Activated B cell treated with CpG ODN at 0.5 μM for 24 hours (primary cell): ENCODE measurements around the gene SCLT1. TPM values are rescaled to one million over a fixed set of nuclear protein-coding genes. Genes with fewer than 3 reads are reported as not detected.

Source experiments
- ATAC-seq: fragments of 200-7000 bp; cut with Tn5 transposase; one replicate; pipeline ENCODE4 v1.10.0; 2021; ENCODE audit warnings: low read depth, mild to moderate bottlenecking, moderate library complexity
- CTCF ChIA-PET: fragments of 350-600 bp; sonication (Branson Sonifier 250); formaldehyde crosslinking; loops from one replicate; lab custom pipeline; 2021; ENCODE audit warnings: antibody characterized with exemption; lab: Charles Lee
- POLR2A ChIA-PET: fragments of 350-600 bp; sonication (Branson Sonifier 250); formaldehyde crosslinking; loops from one replicate; lab custom pipeline; 2021; ENCODE audit warnings: antibody characterized with exemption; lab: Charles Lee
- DNase-seq: peaks from one replicate; pipeline ENCODE4 v3.0.0; 2022
- H3K27ac Mint-ChIP-seq: one replicate; pipeline ENCODE4 v1.8.0; 2020; ENCODE audit warnings: mixed read lengths
- H3K27me3 Mint-ChIP-seq: one replicate; pipeline ENCODE4 v1.8.0; 2021; ENCODE audit warnings: mixed read lengths
- H3K36me3 Mint-ChIP-seq: one replicate; pipeline ENCODE4 v1.8.0; 2021; ENCODE audit warnings: low read depth, mixed read lengths
- H3K4me1 Mint-ChIP-seq: one replicate; pipeline ENCODE4 v1.8.0; 2021; ENCODE audit warnings: mixed read lengths
- H3K4me3 Mint-ChIP-seq: one replicate; pipeline ENCODE4 v1.8.0; 2020; ENCODE audit warnings: mild to moderate bottlenecking, mixed read lengths
- H3K9me3 Mint-ChIP-seq: one replicate; pipeline ENCODE4 v1.8.0; 2020; ENCODE audit warnings: mixed read lengths
- CTCF ChIP-seq: fragments of 200-600 bp; IDR thresholded peaks from one replicate; pipeline ENCODE4 v1.8.0; 2022; ENCODE audit warnings: antibody characterized with exemption, mild to moderate bottlenecking
- intact Hi-C: fragments of 100-400 bp; cut with micrococcal nuclease; formaldehyde crosslinking; loops from one replicate; pipeline ENCODE4 v1.15.1; 2024
- total RNA-seq: library from RNA; stranded (reverse); gene quantifications from 2 replicates; pipeline ENCODE4 v1.2.3, GENCODE V29; 2022

The SCLT1 gene
- total RNA-seq, result 24.5 and 25.0 TPM in 2 replicates

DNA sequence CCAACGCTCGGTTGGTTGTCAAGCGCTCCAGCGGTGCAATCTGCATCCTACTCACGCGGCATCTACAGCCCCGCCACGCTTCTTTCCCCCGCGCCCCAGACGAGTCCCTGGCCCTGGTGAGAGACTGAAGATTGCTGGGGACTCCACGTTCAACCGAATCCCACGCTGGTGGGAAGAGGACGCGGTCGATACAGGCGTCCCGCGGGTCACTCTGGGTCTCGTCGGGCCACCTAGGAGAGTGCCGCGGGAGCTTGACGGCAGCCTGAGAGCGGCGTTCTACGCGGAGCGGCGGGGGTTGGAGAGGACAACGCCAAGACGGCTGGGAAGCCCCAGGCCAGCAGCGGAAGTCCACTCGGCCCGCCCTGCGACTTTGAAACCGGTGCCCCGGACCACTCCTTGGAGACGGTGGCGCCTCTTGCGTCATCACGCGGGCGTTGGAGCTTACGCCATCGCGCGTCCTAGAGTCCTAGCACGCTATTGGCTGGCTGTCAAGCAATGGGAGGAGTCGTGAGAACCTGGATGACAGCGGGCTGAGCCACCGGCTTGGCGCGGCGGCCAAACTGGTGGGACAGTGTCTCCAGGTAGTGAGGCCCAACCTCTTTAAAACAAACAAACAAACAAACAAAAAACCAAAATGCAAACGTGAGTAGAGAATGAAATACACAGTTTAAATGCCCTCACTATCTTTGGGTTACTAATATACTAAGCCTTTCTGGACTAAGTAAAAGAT is at the start of gene SCLT1:
Gene SCLT1 (minus strand): TSS at position 349 of the 730 bp plus-strand sequence. CDS start 436 bp downstream, outside the sequence.
- ChIA-PET CTCF (interaction anchor here (1.2 kb wide), 1 partner anchor 284 kb away, joined by 3 read pairs; no protein-coding TSS in a partner anchor), POLR2A (interaction anchor here (0.6 to 2.1 kb wide), 9 partner anchors 11 to 1128 kb away, joined by 3 to 15 read pairs (median 6); partner anchors contain the start of genes ABHD18, JADE1, LARP1B and MFSD8)
- Mint-ChIP-seq H3K27ac (no peak within 1 kb of the TSS), H3K27me3 (no peaks in the 10 kb centered on the region), H3K9me3 (no peaks in the 10 kb centered on the region), H3K4me3 (no peak within 1 kb of the TSS), H3K36me3 (peaks cover 4% of the 10 kb centered on the region), H3K4me1 (peaks cover 45% of the 10 kb centered on the region)
- intact Hi-C loops, result loop anchor here (1.0 to 2.0 kb wide), 6 partner anchors 177 to 1213 kb away; partner anchors contain the start of genes ABHD18, LARP1B, MFSD8 and PLK4
- DNase-seq, result peak; percentile 94
- TF ChIP-seq CTCF, result no peak
- peak; percentile 92 for ATAC-seq

GRCh38 chr4:129140521-129140920 is 47.2 kb upstream of the SCLT1 start:
- H3K9me3 Mint-ChIP-seq, result no peaks in the 10 kb centered on the region
- intact Hi-C loops, result no loop called here
- H3K27ac Mint-ChIP-seq, result no peak overlapping the region
- ChIA-PET CTCF (no interaction called here), POLR2A (no interaction called here)
- peaks cover 3% of the 10 kb centered on the region for H3K27me3 Mint-ChIP-seq
- no peaks in the 10 kb centered on the region for H3K4me1 Mint-ChIP-seq
- ATAC-seq (no peak), DNase-seq (no peak)
- no peaks in the 10 kb centered on the region for H3K36me3 Mint-ChIP-seq
- H3K4me3 Mint-ChIP-seq, result no peak overlapping the region
- TF ChIP-seq CTCF, result no peak

DNA sequence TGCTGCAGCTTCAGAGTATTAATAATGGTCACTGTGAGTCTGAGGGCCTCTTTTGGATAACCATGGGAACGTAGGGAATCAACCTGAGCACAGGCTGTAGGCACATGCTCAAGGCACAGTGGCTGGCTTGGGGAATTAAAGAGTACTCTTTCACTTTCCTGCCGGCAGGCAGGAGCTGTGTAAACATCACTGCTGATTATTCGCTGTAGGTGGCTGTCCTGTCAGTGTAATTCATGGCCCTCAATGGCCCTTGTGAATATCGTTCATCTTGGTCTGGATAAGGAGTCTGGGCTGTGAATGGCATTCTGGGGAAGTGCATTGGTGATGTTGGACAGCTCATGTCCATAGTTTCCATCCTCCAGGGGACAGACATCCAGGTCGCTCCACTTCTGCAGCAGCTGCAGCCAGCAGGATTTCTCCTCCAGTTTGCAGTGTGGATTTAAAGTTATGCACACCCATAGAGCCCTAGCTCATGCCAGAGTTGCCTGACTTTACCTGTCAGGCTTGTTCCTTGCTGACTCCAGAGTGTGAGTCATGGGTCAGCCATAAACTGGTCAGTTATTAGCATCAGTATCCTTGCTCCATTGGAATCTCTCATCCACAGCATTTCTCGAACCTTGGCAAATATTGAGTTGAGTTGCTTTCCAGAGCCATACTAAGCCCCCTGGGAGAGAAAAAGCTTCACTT is 45.6 kb upstream of the SCLT1 start:
- ChIA-PET CTCF (no interaction called here), POLR2A (no interaction called here)
- TF ChIP-seq CTCF, result no peak
- Mint-ChIP-seq H3K4me3 (no peak overlapping the region), H3K27me3 (peaks cover 5% of the 10 kb centered on the region), H3K9me3 (no peaks in the 10 kb centered on the region), H3K4me1 (no peaks in the 10 kb centered on the region), H3K27ac (no peak overlapping the region), H3K36me3 (no peaks in the 10 kb centered on the region)
- ATAC-seq (no peak), DNase-seq (no peak)
- intact Hi-C loops, result no loop called here

DNA sequence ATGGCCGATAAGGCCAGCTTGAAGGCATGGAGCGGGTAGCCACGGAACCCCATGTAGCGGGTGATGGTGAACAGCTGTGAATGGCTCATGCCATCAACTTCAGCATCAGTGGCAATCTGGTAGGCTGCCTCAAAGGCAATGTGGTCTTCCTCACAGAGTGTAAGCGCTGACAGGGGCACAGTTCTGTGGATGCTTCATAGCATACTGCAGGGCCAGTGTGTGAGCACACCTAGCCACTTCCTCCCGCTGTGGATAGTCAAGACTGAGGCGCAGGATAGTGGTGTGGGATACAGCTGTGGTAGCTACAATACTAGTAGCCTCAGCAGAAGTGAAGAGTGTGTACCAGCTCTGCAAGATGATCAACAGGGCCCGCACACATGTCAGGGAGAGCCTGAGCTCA is 43.1 kb upstream of the SCLT1 start:
- intact Hi-C loops, result no loop called here
- ChIA-PET CTCF (no interaction called here), POLR2A (no interaction called here)
- Mint-ChIP-seq H3K36me3 (no peaks in the 10 kb centered on the region), H3K4me3 (no peak overlapping the region), H3K9me3 (peaks cover 4% of the 10 kb centered on the region), H3K4me1 (no peaks in the 10 kb centered on the region), H3K27ac (no peak overlapping the region), H3K27me3 (peaks cover 5% of the 10 kb centered on the region)
- ATAC-seq, result no peak
- TF ChIP-seq CTCF, result no peak
- no peak for DNase-seq

DNA sequence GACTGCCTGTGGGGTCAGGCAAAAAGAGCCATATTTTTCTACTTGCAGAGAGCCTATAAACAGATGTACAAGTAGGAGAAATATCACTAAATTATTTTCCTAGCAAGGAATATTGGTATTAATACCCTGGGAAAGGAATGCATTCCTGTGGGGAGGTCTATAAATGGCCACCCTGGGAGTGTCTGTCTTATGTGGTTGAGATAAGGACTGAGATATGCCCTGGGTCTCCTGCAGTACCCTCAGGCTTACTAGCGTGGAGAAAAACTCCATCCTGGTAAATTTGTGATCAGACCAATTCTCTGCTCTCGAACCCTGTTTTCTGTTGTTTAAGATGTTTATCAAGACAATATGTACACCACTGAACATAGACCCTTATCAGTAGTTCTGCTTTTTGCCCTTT is 38.0 kb upstream of the SCLT1 start:
- Mint-ChIP-seq H3K9me3 (peaks cover 4% of the 10 kb centered on the region), H3K27me3 (peaks cover 5% of the 10 kb centered on the region), H3K4me1 (no peaks in the 10 kb centered on the region), H3K4me3 (no peak overlapping the region), H3K36me3 (no peaks in the 10 kb centered on the region), H3K27ac (no peak overlapping the region)
- intact Hi-C loops, result no loop called here
- DNase-seq (no peak), ATAC-seq (no peak)
- CTCF ChIA-PET, result no interaction called here
- TF ChIP-seq CTCF, result no peak
- POLR2A ChIA-PET, result no interaction called here
